ENCODE data around the gene PDRG1. TPM values are rescaled to one million over a fixed set of nuclear protein-coding genes. Genes with fewer than 3 reads are reported as not detected.
"Not testable (repeated sequence)": the region's sequence is repeated elsewhere in the genome, so short reads cannot be mapped to it uniquely, and the experiment has no call there.

The PDRG1 gene
- total and polyA plus RNA-seq, 4 donors = 8.5 to 35.8 (median 24.4) TPM

DNA sequence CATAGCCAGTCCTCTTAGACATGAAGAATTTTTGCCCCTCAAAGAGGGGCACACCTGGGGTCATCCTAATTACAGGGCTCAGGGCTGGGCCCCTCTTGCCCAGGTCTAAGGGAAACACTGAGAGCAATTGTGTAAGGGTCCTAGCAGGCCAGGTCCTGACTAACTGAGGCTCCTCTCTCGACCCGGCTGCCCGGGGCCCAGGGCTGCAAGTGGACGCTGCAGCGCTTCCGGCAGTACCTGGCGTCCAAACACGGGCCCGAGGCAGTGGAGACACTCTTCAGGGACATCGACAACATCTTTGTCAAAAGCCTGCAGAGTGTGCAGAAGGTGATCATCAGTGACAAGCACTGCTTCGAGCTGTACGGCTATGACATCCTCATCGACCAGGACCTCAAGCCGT lies 17.4 kb downstream of the PDRG1 start:
- H3K27me3 ChIP-seq (ENCODE audit: control insufficient read depth, insufficient read depth, low read length) = no peaks in the 10 kb centered on the region
- H3K4me1 ChIP-seq (ENCODE audit: control insufficient read depth, insufficient read depth, low read length) = no peaks in the 10 kb centered on the region
- peaks cover 4% of the 10 kb centered on the region for H3K36me3 ChIP-seq (ENCODE audit: control insufficient read depth, insufficient read depth, low read length)
- DNase-seq (ENCODE audit: low read depth in 4 of 6, low spot score in 6 of 6) = no peak
- no peaks in the 10 kb centered on the region for H3K9me3 ChIP-seq (ENCODE audit: control insufficient read depth, insufficient read depth, low read length)
- H3K27ac ChIP-seq (ENCODE audit: low read depth, low read length) = no peak overlapping the region
- 90% methylated on average over 13 of the region's 14 CpGs for WGBS (ENCODE audit: insufficient coverage)
- no peak overlapping the region for H3K4me3 ChIP-seq (ENCODE audit: low read depth, low read length)

DNA sequence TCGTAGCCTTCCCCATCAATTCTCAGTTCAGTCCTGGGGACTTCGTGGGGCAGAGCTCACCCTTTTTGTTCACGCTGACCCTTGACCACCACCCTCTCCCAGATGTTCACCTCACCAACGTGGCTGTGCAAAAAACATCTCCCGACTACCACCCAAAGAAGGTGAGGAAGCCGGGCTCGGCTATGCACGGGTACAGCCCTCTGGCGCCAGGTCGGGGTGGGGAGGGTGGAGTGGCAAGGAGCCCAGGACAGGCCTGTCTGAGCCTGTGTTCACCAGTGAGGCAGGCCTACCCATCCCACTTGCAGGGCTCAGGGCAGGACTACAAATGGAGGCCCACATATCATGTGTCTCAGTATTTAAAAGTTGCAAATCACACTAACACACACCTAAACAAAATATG lies 18.1 kb downstream of the PDRG1 start:
- H3K4me1 ChIP-seq (ENCODE audit: control insufficient read depth, insufficient read depth, low read length) = no peaks in the 10 kb centered on the region
- no peak for DNase-seq (ENCODE audit: low read depth in 4 of 6, low spot score in 6 of 6)
- 87% methylated on average over 6 of the region's 10 CpGs for WGBS (ENCODE audit: insufficient coverage)

DNA sequence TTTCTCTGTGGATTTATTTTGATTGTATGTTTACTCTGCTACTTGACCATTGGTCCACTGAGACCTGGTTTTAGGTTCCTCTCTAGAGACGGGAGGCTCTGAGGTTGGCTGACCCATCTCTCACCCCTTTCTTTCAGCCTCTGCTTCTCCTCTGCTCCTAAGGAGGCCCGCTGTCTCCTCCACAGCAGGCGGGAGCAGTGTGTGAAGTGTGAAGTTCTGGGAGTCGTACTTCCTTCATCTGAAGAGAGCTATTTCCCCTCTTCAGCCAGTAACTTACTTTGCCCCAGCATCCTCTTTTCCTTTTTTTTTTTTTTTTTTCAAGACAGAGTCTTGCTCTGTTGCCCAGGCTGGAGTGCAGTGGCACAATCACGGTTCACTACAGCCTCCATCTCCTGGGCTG lies 21.1 kb downstream of the PDRG1 start:
- Histone ChIP-seq H3K36me3 (ENCODE audit: control insufficient read depth, insufficient read depth, low read length) (peaks cover 4% of the 10 kb centered on the region), H3K4me3 (ENCODE audit: low read depth, low read length) (no peak overlapping the region), H3K9me3 (ENCODE audit: control insufficient read depth, insufficient read depth, low read length) (no peaks in the 10 kb centered on the region), H3K4me1 (ENCODE audit: control insufficient read depth, insufficient read depth, low read length) (no peaks in the 10 kb centered on the region), H3K27me3 (ENCODE audit: control insufficient read depth, insufficient read depth, low read length) (no peaks in the 10 kb centered on the region), H3K27ac (ENCODE audit: low read depth, low read length) (no peak overlapping the region)
- WGBS (ENCODE audit: insufficient coverage) = 83% methylated on average over 2 of the region's 5 CpGs
- DNase-seq (ENCODE audit: low read depth in 4 of 6, low spot score in 6 of 6) = no peak

More for the DNA sequence above, 18.1 kb downstream of the PDRG1 start:
- Histone ChIP-seq H3K27ac (ENCODE audit: low read depth, low read length) (no peak overlapping the region), H3K4me3 (ENCODE audit: low read depth, low read length) (no peak overlapping the region), H3K9me3 (ENCODE audit: control insufficient read depth, insufficient read depth, low read length) (no peaks in the 10 kb centered on the region), H3K36me3 (ENCODE audit: control insufficient read depth, insufficient read depth, low read length) (peaks cover 4% of the 10 kb centered on the region), H3K27me3 (ENCODE audit: control insufficient read depth, insufficient read depth, low read length) (no peaks in the 10 kb centered on the region)

DNA sequence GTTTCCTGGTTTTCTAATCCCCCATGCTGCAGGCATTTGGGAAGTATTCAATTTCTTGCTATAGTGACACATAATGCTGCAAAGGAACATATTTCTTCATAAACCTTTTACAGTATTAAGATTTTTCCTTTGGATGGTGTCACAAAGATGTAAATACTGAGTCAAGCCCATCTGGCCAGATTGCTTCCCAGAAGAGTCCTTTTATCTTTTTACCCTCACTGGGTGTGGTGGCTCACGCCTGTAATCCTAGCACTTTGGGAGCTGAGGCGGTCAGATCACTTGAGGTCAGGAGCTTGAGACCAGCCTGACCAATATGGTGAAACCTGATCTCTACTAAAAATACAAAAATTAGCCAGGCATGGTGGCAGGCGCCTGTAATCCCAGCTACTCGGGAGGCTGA lies 22.2 kb downstream of the PDRG1 start:
- not testable (repeated sequence) for H3K27me3 ChIP-seq (ENCODE audit: control insufficient read depth, insufficient read depth, low read length); DNase-seq (ENCODE audit: low read depth in 4 of 6, low spot score in 6 of 6); H3K4me1 ChIP-seq (ENCODE audit: control insufficient read depth, insufficient read depth, low read length); H3K4me3 ChIP-seq (ENCODE audit: low read depth, low read length); H3K36me3 ChIP-seq (ENCODE audit: control insufficient read depth, insufficient read depth, low read length); H3K9me3 ChIP-seq (ENCODE audit: control insufficient read depth, insufficient read depth, low read length); H3K27ac ChIP-seq (ENCODE audit: low read depth, low read length)
- WGBS (ENCODE audit: insufficient coverage) = no CpG with 5 or more reads among the region's 4 CpGs

DNA sequence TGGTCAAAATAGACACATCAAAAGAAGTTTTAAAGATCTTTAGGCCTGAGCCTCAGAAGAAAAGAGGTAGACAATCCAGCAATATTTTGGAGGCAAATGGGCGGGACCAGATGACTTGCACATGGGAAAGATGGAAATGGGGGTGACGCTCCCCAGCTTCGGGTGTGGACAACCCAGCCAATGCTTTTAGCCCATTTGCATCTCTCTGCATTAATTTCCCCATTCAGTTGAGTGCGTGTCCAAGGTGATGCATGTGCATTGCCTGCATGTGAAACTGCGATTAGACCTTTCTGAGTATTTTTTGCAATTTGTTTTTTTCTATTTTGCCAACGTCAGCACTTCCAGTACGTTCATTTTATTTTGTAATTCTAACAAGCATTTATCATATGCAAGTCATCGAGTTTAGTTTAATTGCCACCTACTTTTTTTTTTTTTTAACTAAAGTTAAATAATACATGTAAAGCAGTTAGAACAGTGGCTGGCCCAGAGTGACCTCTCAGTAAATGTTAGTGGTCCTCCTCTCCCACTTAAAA lies 24.2 kb downstream of the PDRG1 start:
- Histone ChIP-seq H3K4me3 (ENCODE audit: low read depth, low read length) (no peak overlapping the region), H3K27ac (ENCODE audit: low read depth, low read length) (no peak overlapping the region), H3K9me3 (ENCODE audit: control insufficient read depth, insufficient read depth, low read length) (no peaks in the 10 kb centered on the region), H3K36me3 (ENCODE audit: control insufficient read depth, insufficient read depth, low read length) (peaks cover 2% of the 10 kb centered on the region), H3K4me1 (ENCODE audit: control insufficient read depth, insufficient read depth, low read length) (no peaks in the 10 kb centered on the region), H3K27me3 (ENCODE audit: control insufficient read depth, insufficient read depth, low read length) (no peaks in the 10 kb centered on the region)
- WGBS (ENCODE audit: insufficient coverage) = 90% methylated on average over 5 of the region's 8 CpGs
- DNase-seq (ENCODE audit: low read depth in 4 of 6, low spot score in 6 of 6) = no peak

DNA sequence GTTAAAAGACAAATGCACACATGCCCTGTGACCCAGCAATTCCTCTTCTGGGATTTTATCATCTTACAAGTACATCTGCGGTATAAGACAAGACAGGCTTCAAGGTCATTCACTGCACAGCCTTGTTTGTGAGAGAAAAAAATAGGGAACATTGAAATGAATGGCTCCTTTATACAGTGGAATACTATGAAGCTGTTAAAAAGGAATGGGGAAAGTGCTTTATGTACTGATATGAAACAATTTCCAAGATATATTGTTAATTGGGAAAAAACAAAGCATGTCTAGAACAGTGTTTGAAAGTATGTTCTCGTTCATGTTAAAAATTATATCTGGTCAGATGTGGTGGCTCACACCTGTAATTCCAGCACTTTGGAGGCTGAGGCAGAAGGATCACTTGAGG lies 25.4 kb downstream of the PDRG1 start:
- H3K27me3 ChIP-seq (ENCODE audit: control insufficient read depth, insufficient read depth, low read length) = no peaks in the 10 kb centered on the region
- H3K9me3 ChIP-seq (ENCODE audit: control insufficient read depth, insufficient read depth, low read length) = no peaks in the 10 kb centered on the region
- no peak overlapping the region for H3K27ac ChIP-seq (ENCODE audit: low read depth, low read length)
- H3K4me1 ChIP-seq (ENCODE audit: control insufficient read depth, insufficient read depth, low read length) = no peaks in the 10 kb centered on the region
- H3K4me3 ChIP-seq (ENCODE audit: low read depth, low read length) = no peak overlapping the region
- peaks cover 2% of the 10 kb centered on the region for H3K36me3 ChIP-seq (ENCODE audit: control insufficient read depth, insufficient read depth, low read length)
- WGBS (ENCODE audit: insufficient coverage) = 100% methylated on average over 1 of the region's 2 CpGs
- DNase-seq (ENCODE audit: low read depth in 4 of 6, low spot score in 6 of 6) = no peak

DNA sequence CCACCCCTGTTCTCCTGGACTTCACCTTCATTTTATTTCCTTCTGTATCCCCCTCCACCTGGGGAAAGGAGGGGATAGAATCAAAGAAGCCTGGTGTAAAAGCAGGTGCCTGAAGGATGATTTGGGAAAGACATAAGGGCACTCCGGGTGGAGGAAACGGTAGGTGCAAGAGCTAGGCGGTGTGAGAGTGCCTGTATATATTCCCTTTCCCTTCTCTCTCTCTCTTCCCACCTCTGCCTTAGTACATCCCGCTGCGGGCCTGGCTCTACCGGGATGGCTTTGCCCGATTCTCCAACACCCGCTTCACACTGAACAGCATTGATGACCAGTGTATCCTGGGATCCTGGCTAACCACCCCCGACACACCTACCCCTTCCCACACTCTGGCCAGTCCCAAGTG lies 26.2 kb downstream of the PDRG1 start:
- H3K27ac ChIP-seq (ENCODE audit: low read depth, low read length) = no peak overlapping the region
- WGBS (ENCODE audit: insufficient coverage) = 68% methylated on average over 6 of the region's 9 CpGs

DNA sequence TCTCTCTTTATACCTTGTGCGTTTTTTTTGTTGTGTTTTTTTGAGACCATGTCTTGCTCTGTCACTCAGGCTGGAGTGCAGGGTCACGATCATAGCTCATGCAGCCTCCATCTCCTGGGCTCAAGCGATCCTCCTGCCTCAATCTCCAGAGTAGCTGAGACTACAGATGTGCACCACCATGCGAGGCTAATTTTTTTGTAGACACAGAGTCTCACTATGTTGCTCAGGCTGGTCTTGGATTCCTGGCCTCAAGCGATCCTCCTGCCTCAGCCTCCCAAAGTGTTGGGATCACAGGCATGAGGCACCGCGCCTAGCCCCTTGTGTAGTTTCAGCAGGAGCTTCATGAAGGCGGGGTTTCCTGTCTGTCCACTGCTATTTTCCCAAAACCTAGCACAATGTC lies 27.3 kb downstream of the PDRG1 start:
- Histone ChIP-seq H3K27me3 (ENCODE audit: control insufficient read depth, insufficient read depth, low read length) (no peaks in the 10 kb centered on the region), H3K27ac (ENCODE audit: low read depth, low read length) (no peak overlapping the region), H3K4me1 (ENCODE audit: control insufficient read depth, insufficient read depth, low read length) (peaks cover 2% of the 10 kb centered on the region), H3K9me3 (ENCODE audit: control insufficient read depth, insufficient read depth, low read length) (no peaks in the 10 kb centered on the region), H3K4me3 (ENCODE audit: low read depth, low read length) (no peak overlapping the region), H3K36me3 (ENCODE audit: control insufficient read depth, insufficient read depth, low read length) (peaks cover 10% of the 10 kb centered on the region)
- DNase-seq (ENCODE audit: low read depth in 4 of 6, low spot score in 6 of 6) = no peak
- WGBS (ENCODE audit: insufficient coverage) = 93% methylated on average over 8 of the region's 8 CpGs

More for the DNA sequence above, 26.2 kb downstream of the PDRG1 start:
- DNase-seq (ENCODE audit: low read depth in 4 of 6, low spot score in 6 of 6) = no peak
- H3K4me1 ChIP-seq (ENCODE audit: control insufficient read depth, insufficient read depth, low read length) = no peaks in the 10 kb centered on the region
- H3K9me3 ChIP-seq (ENCODE audit: control insufficient read depth, insufficient read depth, low read length) = no peaks in the 10 kb centered on the region
- no peaks in the 10 kb centered on the region for H3K27me3 ChIP-seq (ENCODE audit: control insufficient read depth, insufficient read depth, low read length)
- peaks cover 2% of the 10 kb centered on the region for H3K36me3 ChIP-seq (ENCODE audit: control insufficient read depth, insufficient read depth, low read length)
- no peak overlapping the region for H3K4me3 ChIP-seq (ENCODE audit: low read depth, low read length)

DNA sequence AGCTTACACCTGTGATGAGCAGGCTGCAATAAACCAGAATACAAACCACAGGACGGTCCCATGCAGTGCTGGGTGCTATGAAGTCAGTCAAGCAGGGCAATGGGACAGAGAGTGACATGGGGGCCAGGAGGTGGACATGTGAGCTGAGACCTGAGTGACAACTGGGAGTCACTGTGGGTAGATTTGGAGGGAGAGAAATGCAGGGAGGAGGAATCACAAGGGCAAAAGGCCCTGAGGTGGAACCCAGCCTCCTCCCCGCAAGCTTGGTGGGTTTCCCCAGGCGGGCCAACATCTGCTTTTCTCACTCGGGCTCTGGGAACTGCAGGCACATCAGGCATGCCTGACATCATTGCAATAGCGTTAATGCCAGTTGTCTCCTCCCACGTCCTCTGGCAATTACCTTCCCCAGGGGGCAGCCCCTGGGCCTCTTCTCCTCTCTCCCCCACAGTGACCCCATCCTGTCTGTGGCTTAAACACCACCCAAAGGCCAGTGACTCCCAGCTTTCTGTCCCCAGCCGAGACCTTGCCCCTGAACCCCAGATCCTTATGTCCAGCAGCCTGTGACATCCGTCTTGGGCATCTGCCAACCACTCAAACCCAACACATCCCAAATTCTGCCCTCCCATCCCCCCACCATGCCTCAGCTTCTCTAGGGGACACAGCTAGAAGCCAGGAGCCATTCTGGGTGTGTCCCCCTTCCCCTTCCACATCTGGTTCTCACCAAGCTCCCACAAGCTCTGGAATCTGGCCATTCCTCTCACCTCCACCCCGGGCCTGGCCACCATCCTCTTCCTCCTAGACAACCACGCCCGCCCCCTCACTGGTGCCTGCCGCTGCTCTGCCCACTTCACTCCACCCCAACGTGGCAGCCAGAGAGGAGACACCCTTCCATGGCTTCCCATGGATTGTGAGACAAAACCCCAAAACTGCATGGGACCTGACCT lies 28.2 kb downstream of the PDRG1 start:
- H3K9me3 ChIP-seq (ENCODE audit: control insufficient read depth, insufficient read depth, low read length) = no peaks in the 10 kb centered on the region
- peaks cover 11% of the 10 kb centered on the region for H3K36me3 ChIP-seq (ENCODE audit: control insufficient read depth, insufficient read depth, low read length)
- no peaks in the 10 kb centered on the region for H3K27me3 ChIP-seq (ENCODE audit: control insufficient read depth, insufficient read depth, low read length)
- WGBS (ENCODE audit: insufficient coverage) = 57% methylated on average over 13 of the region's 13 CpGs
- no peak overlapping the region for H3K4me3 ChIP-seq (ENCODE audit: low read depth, low read length)
- H3K4me1 ChIP-seq (ENCODE audit: control insufficient read depth, insufficient read depth, low read length) = peaks cover 5% of the 10 kb centered on the region
- H3K27ac ChIP-seq (ENCODE audit: low read depth, low read length) = no peak overlapping the region
- no peak for DNase-seq (ENCODE audit: low read depth in 4 of 6, low spot score in 6 of 6)

DNA sequence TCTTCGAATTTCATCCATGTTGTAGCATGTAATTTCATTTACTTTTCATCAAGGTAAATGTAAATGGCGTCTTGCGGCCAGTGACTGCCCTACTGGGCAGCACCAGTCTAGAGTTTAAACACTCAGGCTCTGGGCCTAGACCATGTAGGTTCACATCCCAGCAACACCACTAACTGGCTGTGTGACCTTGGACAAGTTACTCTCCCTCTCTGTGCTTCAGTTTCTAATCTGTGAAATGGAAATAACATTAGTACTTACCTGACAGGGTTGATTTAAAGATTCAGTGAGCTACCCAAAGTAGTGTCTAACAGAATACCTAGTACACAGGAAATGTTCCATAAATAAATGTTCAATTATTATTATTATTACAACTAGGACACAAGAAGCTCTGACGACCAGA lies 29.3 kb downstream of the PDRG1 start:
- Histone ChIP-seq H3K36me3 (ENCODE audit: control insufficient read depth, insufficient read depth, low read length) (peaks cover 11% of the 10 kb centered on the region), H3K9me3 (ENCODE audit: control insufficient read depth, insufficient read depth, low read length) (no peaks in the 10 kb centered on the region), H3K4me1 (ENCODE audit: control insufficient read depth, insufficient read depth, low read length) (peaks cover 9% of the 10 kb centered on the region), H3K27me3 (ENCODE audit: control insufficient read depth, insufficient read depth, low read length) (no peaks in the 10 kb centered on the region), H3K4me3 (ENCODE audit: low read depth, low read length) (no peak overlapping the region), H3K27ac (ENCODE audit: low read depth, low read length) (no peak overlapping the region)
- DNase-seq (ENCODE audit: low read depth in 4 of 6, low spot score in 6 of 6) = no peak
- 73% methylated on average over 3 of the region's 4 CpGs for WGBS (ENCODE audit: insufficient coverage)

Data from spinal cord (tissue), 10 donors.